Endothelial cell of umbilical vein (primary cell): Measurements from ENCODE around the gene NARS2.

ENCODE experiments used
- CTCF ChIP-seq, 2 donors: IDR thresholded peaks; 1 replicate in 1 of 2; 2 replicates in 1 of 2; pipeline ENCODE4 v1.5.1; 2011; ENCODE audit warnings: low read length in 2 of 2, mild to moderate bottlenecking in 2 of 2, moderate library complexity in 2 of 2, control low read depth in 1 of 2, inconsistent platforms in 1 of 2, low read depth in 1 of 2; ENCODE audit not compliant: insufficient read depth in 1 of 2; ENCODE audit errors: extremely low read depth in 1 of 2
- JUN ChIP-seq: IDR thresholded peaks from 2 replicates; pipeline ENCODE4 v1.6.1; 2011; ENCODE audit warnings: borderline replicate concordance, low read depth; ENCODE audit not compliant: insufficient read length, insufficient read depth
- MAX ChIP-seq: IDR thresholded peaks from 2 replicates; pipeline ENCODE4 v1.6.1; 2011; ENCODE audit not compliant: insufficient read depth, insufficient read length
- MYC ChIP-seq: IDR thresholded peaks from one replicate; pipeline ENCODE4 v1.6.1; 2011; ENCODE audit warnings: mild to moderate bottlenecking, low read depth, low read length
- POLR2A ChIP-seq: IDR thresholded peaks from 2 replicates; pipeline ENCODE4 v1.6.1; 2012; ENCODE audit warnings: low read depth, mild to moderate bottlenecking, control low read depth, low read length
- POLR2AphosphoS5 ChIP-seq: IDR thresholded peaks from 2 replicates; pipeline ENCODE4 v1.6.1; 2012; ENCODE audit warnings: low read depth, mild to moderate bottlenecking, control low read depth, low read length, moderate library complexity; ENCODE audit not compliant: insufficient read depth

DNA sequence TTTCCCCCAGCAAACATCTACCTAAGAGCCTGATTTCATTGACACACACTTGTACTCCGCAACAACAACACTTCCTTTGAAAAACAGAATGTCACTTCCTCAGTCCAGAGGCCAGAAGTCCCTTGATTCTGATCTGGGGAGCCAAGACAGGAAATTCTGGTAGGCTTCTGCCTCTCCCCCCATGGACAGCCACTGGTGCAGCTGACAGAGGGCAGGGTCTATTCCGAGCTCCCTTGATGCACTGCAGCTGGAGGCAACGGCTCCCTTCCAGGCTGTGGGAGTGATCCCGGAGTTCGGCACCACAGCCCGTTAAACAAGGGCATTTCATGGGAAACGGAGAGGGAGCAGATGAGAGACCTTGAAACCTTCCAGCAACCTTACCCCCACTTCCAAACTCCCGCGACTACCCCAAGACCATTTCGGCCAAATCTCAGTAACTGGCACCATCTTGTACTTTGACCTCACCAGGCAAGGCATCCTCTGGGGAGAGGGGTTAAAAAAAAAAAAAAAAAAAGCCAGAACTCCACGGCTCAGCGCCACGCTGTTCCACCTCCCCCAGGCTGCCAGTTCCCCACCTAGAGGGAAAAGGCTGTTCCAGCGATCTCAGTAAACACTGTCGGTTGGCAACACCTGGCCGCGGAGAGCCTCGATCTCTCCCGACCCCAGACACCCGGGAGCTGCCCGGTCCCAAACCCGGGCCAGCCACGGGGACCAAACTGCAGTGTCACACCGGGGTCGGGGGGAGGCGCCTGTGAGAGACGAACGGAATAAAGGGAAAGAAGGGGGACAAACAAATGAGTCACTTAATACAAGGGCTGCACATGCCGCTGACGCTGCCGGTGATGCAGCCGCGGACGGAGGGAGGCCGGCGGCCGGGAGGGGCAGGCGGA is 158.1 kb downstream of the NARS2 start:
- TF ChIP-seq CTCF (IDR thresholded peaks at IDR 0.05; ENCODE audit: extremely low read depth in 1 of 2, insufficient read depth in 1 of 2, low read depth in 1 of 2, low read length in 2 of 2) (peak; percentile 28 to 59), MYC (peak; percentile 25), POLR2A (peak; percentile 58), JUN (peak; percentile 42), POLR2AphosphoS5 (peak; percentile 87), MAX (no peak)
